Cardiac muscle cell (in vitro differentiated cells and primary cell): ENCODE data around the gene PPP2R5D. TPM values are rescaled to one million over a fixed set of nuclear protein-coding genes. Genes with fewer than 3 reads are reported as not detected.
"Not testable (repeated sequence)": the region's sequence is repeated elsewhere in the genome, so short reads cannot be mapped to it uniquely, and the experiment has no call there.

Source experiments
- DNase-seq, 2 donors: peaks; one replicate each; pipeline versions ENCODE4 v3.0.0 to v3.0.0-alpha.2; 2010 to 2017; ENCODE audit warnings: low read depth in 1 of 2, low spot score in 1 of 2
- H3K27ac ChIP-seq: fragments of 200-600 bp; sonication (generic); 2 replicates; pipeline ENCODE4 v1.5.1; 2016
- H3K27me3 ChIP-seq: fragments of 200-600 bp; sonication (generic); 2 replicates; pipeline ENCODE4 v1.6.0; 2016; ENCODE audit warnings: control low read depth
- H3K36me3 ChIP-seq: fragments of 200-600 bp; sonication (generic); 2 replicates; pipeline ENCODE4 v1.5.1; 2016; ENCODE audit warnings: control low read depth
- H3K4me1 ChIP-seq: fragments of 200-600 bp; sonication (generic); 2 replicates; pipeline ENCODE4 v1.8.1; 2017; ENCODE audit warnings: low read depth, mild to moderate bottlenecking, mixed run types
- H3K4me3 ChIP-seq: fragments of 200-600 bp; sonication (generic); 2 replicates; pipeline ENCODE4 v1.5.1; 2016; ENCODE audit warnings: mild to moderate bottlenecking
- H3K9me3 ChIP-seq: fragments of 200-600 bp; sonication (generic); 2 replicates; pipeline ENCODE4 v1.5.1; 2017; ENCODE audit warnings: low read depth, mild to moderate bottlenecking, control low read depth
- CTCF ChIP-seq: IDR thresholded peaks from 2 replicates; pipeline ENCODE4 v1.5.1; 2012; ENCODE audit warnings: low read depth, mild to moderate bottlenecking, low read length
- polyA plus RNA-seq: library from polyadenylated mRNA; unstranded; fragments of >200 nt; fragmentation: Nextera tagmentation; extraction: Ambion mirVana; gene quantifications from 2 replicates; pipeline ENCODE4 v1.2.1, GENCODE V29; 2016
- total RNA-seq: library from RNA; depleted of rRNA; stranded (reverse); fragments of >200 nt; gene quantifications from 2 replicates; pipeline ENCODE4 v1.2.3, GENCODE V29; 2016

The PPP2R5D gene
- total and polyA plus RNA-seq, 2 experiments from 2014 or later = 48.8 to 70.0 TPM

GRCh38 chr6:42938987-42939809 is 45.2 kb upstream of the PPP2R5D start:
- Histone ChIP-seq H3K27ac (peak overlapping the region; percentile 30), H3K9me3 (no peaks in the 10 kb centered on the region), H3K36me3 (peaks cover 27% of the 10 kb centered on the region), H3K27me3 (no peaks in the 10 kb centered on the region), H3K4me3 (no peak overlapping the region), H3K4me1 (no peaks in the 10 kb centered on the region)
- no peak for DNase-seq
- no peak for TF ChIP-seq CTCF

GRCh38 chr6:42939810-42940167 is 44.6 kb upstream of the PPP2R5D start:
- no peaks in the 10 kb centered on the region for H3K4me1 ChIP-seq
- no peak for DNase-seq
- H3K36me3 ChIP-seq = peaks cover 21% of the 10 kb centered on the region
- peak overlapping the region; percentile 30 for H3K27ac ChIP-seq
- no peaks in the 10 kb centered on the region for H3K27me3 ChIP-seq
- TF ChIP-seq CTCF = no peak
- no peaks in the 10 kb centered on the region for H3K9me3 ChIP-seq
- H3K4me3 ChIP-seq = no peak overlapping the region

- Histone ChIP-seq H3K27ac (no peak overlapping the region), H3K4me3 (no peak overlapping the region), H3K4me1 (no peaks in the 10 kb centered on the region), H3K36me3 (peaks cover 13% of the 10 kb centered on the region), H3K27me3 (no peaks in the 10 kb centered on the region), H3K9me3 (no peaks in the 10 kb centered on the region)
- TF ChIP-seq CTCF = no peak
- DNase-seq = no peak
Measured at GRCh38 chr6:42940493-42941045, 43.8 kb upstream of the PPP2R5D start.

GRCh38 chr6:42941356-42941755 is 43.0 kb upstream of the PPP2R5D start:
- H3K27me3 ChIP-seq, DNase-seq, H3K4me1 ChIP-seq, H3K9me3 ChIP-seq, H3K36me3 ChIP-seq, H3K4me3 ChIP-seq, H3K27ac ChIP-seq: not testable (repeated sequence)

GRCh38 chr6:42942444-42942843 is 41.9 kb upstream of the PPP2R5D start:
- Histone ChIP-seq H3K36me3 (peaks cover 4% of the 10 kb centered on the region), H3K4me3 (no peak overlapping the region), H3K4me1 (no peaks in the 10 kb centered on the region), H3K27ac (no peak overlapping the region), H3K27me3 (no peaks in the 10 kb centered on the region), H3K9me3 (no peaks in the 10 kb centered on the region)
- TF ChIP-seq CTCF = no peak
- no peak for DNase-seq

GRCh38 chr6:42947950-42948349 is 36.4 kb upstream of the PPP2R5D start:
- H3K27ac ChIP-seq = no peak overlapping the region
- no peaks in the 10 kb centered on the region for H3K9me3 ChIP-seq
- H3K36me3 ChIP-seq = no peaks in the 10 kb centered on the region
- no peaks in the 10 kb centered on the region for H3K4me1 ChIP-seq
- H3K4me3 ChIP-seq = no peak overlapping the region
- DNase-seq = no peak
- no peaks in the 10 kb centered on the region for H3K27me3 ChIP-seq
- no peak for TF ChIP-seq CTCF
